SK-N-SH (cell line): Measurements from ENCODE around the gene AP4B1. TPM values are rescaled to one million over a fixed set of nuclear protein-coding genes. Genes with fewer than 3 reads are reported as not detected.
A peak's percentile ranks its signal among the peaks of the same experiment; 100 is the strongest.

Source experiments
- CTCF ChIA-PET: fragments of 300-600, 350-600 bp; formaldehyde crosslinking; extraction: SDS; loops from one replicate; lab custom pipeline; 2021; lab: Yijun Ruan, JAX
- POLR2A ChIA-PET: fragments of 350-600 bp; sonication (Branson Sonifier 250); formaldehyde crosslinking; extraction: SDS; loops from one replicate; lab custom pipeline; 2020; ENCODE audit warnings: antibody characterized with exemption, inconsistent platforms; lab: Yijun Ruan, JAX
- DNase-seq: peaks from one replicate; pipeline ENCODE4 v3.0.0; 2012
- H2AFZ ChIP-seq: fragments of 200-600 bp; sonication (generic); 2 replicates; pipeline ENCODE4 v1.8.1; 2016; ENCODE audit warnings: antibody characterized with exemption, mild to moderate bottlenecking, low read depth
- H3F3A ChIP-seq: fragments of 200-600 bp; sonication (generic); replicated peaks from 2 replicates; pipeline ENCODE3; 2016; ENCODE audit warnings: antibody characterized with exemption, mild to moderate bottlenecking; ENCODE audit not compliant: insufficient read depth
- H3K27ac ChIP-seq, 2 experiments: fragments of 200-500 bp in 1 of 2; fragments of 200-600 bp in 1 of 2; sonication (Bioruptor generic) in 1 of 2; sonication (generic), shearing (Covaris generic) in 1 of 2; 2 replicates each; pipeline versions ENCODE4 v1.5.1 to v1.6.1; 2014 to 2016; ENCODE audit warnings: low read depth in 2 of 2, inconsistent platforms in 1 of 2, low read length in 1 of 2, mild to moderate bottlenecking in 1 of 2, mixed read lengths in 1 of 2
- H3K27me3 ChIP-seq: fragments of 200-600 bp; sonication (generic), shearing (Covaris generic); 2 replicates; pipeline ENCODE4 v1.6.1; 2016; ENCODE audit warnings: mixed run types; ENCODE audit not compliant: insufficient read depth
- H3K36me3 ChIP-seq, 2 experiments: fragments of 200-500 bp in 1 of 2; fragments of 200-600 bp in 1 of 2; sonication (Bioruptor generic) in 1 of 2; sonication (generic) in 1 of 2; replicated peaks in 1 of 2; 2 replicates each; pipeline versions ENCODE3 to v1.5.1; 2014 to 2016; ENCODE audit warnings: low read length in 1 of 2, mild to moderate bottlenecking in 1 of 2; ENCODE audit not compliant: insufficient read depth in 2 of 2, control insufficient read depth in 1 of 2
- H3K4me1 ChIP-seq, 2 experiments: fragments of 200-500 bp in 1 of 2; fragments of 200-600 bp in 1 of 2; sonication (Bioruptor generic) in 1 of 2; sonication (generic), shearing (Covaris generic) in 1 of 2; 2 replicates each; pipeline versions ENCODE4 v1.5.1 to v1.6.1; 2014 to 2016; ENCODE audit warnings: low read depth in 1 of 2, low read length in 1 of 2, mixed run types in 1 of 2; ENCODE audit not compliant: insufficient read depth in 2 of 2, control insufficient read depth in 1 of 2
- H3K4me2 ChIP-seq: fragments of 200-600 bp; sonication (generic), shearing (Covaris generic); 2 replicates; pipeline ENCODE4 v1.6.1; 2017; ENCODE audit warnings: mixed run types
- H3K4me3 ChIP-seq, 2 experiments: fragments of 200-500 bp in 1 of 2; fragments of 200-600 bp in 1 of 2; sonication (Bioruptor generic) in 1 of 2; sonication (generic), shearing (Covaris generic) in 1 of 2; 2 replicates each; pipeline versions ENCODE4 v1.5.1 to v1.8.1; 2014 to 2016; ENCODE audit warnings: low read depth in 2 of 2, inconsistent platforms in 1 of 2, low read length in 1 of 2, mild to moderate bottlenecking in 1 of 2, mixed read lengths in 1 of 2, moderate library complexity in 1 of 2
- H3K79me2 ChIP-seq: fragments of 200-600 bp; sonication (generic); 2 replicates; pipeline ENCODE4 v1.8.1; 2017; ENCODE audit warnings: mild to moderate bottlenecking; ENCODE audit not compliant: insufficient read depth
- H3K9ac ChIP-seq: fragments of 200-600 bp; sonication (generic); 2 replicates; pipeline ENCODE4 v1.6.1; 2017; ENCODE audit warnings: mixed run types
- H3K9me2 ChIP-seq: fragments of 200-600 bp; sonication (generic); 2 replicates; pipeline ENCODE4 v1.6.1; 2017; ENCODE audit warnings: mixed run types
- H3K9me3 ChIP-seq: fragments of 200-600 bp; sonication (generic); 2 replicates; pipeline ENCODE4 v1.6.1; 2017; ENCODE audit warnings: mixed run types, mild to moderate bottlenecking, moderate library complexity
- H4K20me1 ChIP-seq: fragments of 200-600 bp; sonication (generic); 2 replicates; pipeline ENCODE4 v1.6.1; 2017; ENCODE audit warnings: mild to moderate bottlenecking, mixed run types; ENCODE audit not compliant: insufficient read depth
- CTCF ChIP-seq: fragments of 200-600 bp; sonication (generic); IDR thresholded peaks from 2 replicates; pipeline ENCODE4 v1.6.1; 2017; ENCODE audit warnings: antibody characterized with exemption, mild to moderate bottlenecking, moderate library complexity
- ELF1 ChIP-seq: IDR thresholded peaks from 2 replicates; pipeline ENCODE4 v1.4.0; 2012
- EZH2phosphoT487 ChIP-seq: fragments of 200-600 bp; sonication (generic); IDR thresholded peaks from 2 replicates; pipeline ENCODE4 v1.6.1; 2017; ENCODE audit warnings: low read depth, mixed run types, mild to moderate bottlenecking, antibody characterized with exemption, moderate library complexity, borderline replicate concordance
- FOXM1 ChIP-seq: IDR thresholded peaks from 2 replicates; pipeline ENCODE4 v1.4.0; 2012; ENCODE audit warnings: low read depth, mild to moderate bottlenecking
- IRF3 ChIP-seq: fragments of 150-350 bp; IDR thresholded peaks from 2 replicates; pipeline ENCODE4 v1.6.1; 2016; ENCODE audit warnings: mild to moderate bottlenecking, low read depth, low read length
- JUND ChIP-seq: IDR thresholded peaks from 2 replicates; pipeline ENCODE4 v1.4.0; 2012
- MEF2A ChIP-seq: IDR thresholded peaks from 2 replicates; pipeline ENCODE4 v1.4.0; 2012; ENCODE audit warnings: low read depth, borderline replicate concordance
- NFIC ChIP-seq: IDR thresholded peaks from 2 replicates; pipeline ENCODE4 v1.4.0; 2012; ENCODE audit warnings: borderline replicate concordance
- NRF1 ChIP-seq: IDR thresholded peaks from 2 replicates; pipeline ENCODE4 v1.6.1; 2012; ENCODE audit warnings: low read depth, mild to moderate bottlenecking, low read length
- PBX3 ChIP-seq: IDR thresholded peaks from 2 replicates; pipeline ENCODE4; 2012
- POLR2AphosphoS5 ChIP-seq: IDR thresholded peaks from 2 replicates; pipeline ENCODE4 v1.6.1; 2012; ENCODE audit warnings: low read depth, low read length
- RAD21 ChIP-seq: IDR thresholded peaks from 2 replicates; pipeline ENCODE4 v1.6.1; 2012; ENCODE audit warnings: mild to moderate bottlenecking, low read length
- RFX5 ChIP-seq: IDR thresholded peaks from 2 replicates; pipeline ENCODE4 v1.6.1; 2012; ENCODE audit warnings: mild to moderate bottlenecking, improper control_type of control experiment, low read length
- SIN3A ChIP-seq: IDR thresholded peaks from 2 replicates; pipeline ENCODE4 v1.6.1; 2012; ENCODE audit warnings: low read depth, mild to moderate bottlenecking, low read length, moderate library complexity, borderline replicate concordance
- TCF12 ChIP-seq: IDR thresholded peaks from 2 replicates; pipeline ENCODE4 v1.4.0; 2012
- USF1 ChIP-seq: IDR thresholded peaks from 2 replicates; pipeline ENCODE4 v1.4.0; 2012; ENCODE audit warnings: low read depth, borderline replicate concordance
- USF2 ChIP-seq: fragments of 150-350 bp; IDR thresholded peaks from 2 replicates; pipeline ENCODE4 v1.6.1; 2017; ENCODE audit warnings: antibody characterized with exemption, low read length, low read depth, borderline replicate concordance
- WGBS: methylation state at CpG from one replicate; pipeline ENCODE4 v1.1.6; 2017; ENCODE audit warnings: low lambda C conversion rate; 5-methylcytosine and 5-hydroxymethylcytosine counted together
- polyA plus RNA-seq, 3 experiments: library from polyadenylated mRNA; depleted of rRNA; stranded (reverse); fragments of >200 nt; gene quantifications; 2 replicates each; pipeline ENCODE4 v1.2.3, GENCODE V29; 2012

The AP4B1 gene
- polyA plus RNA-seq, 1 of the 3 experiments (the other 2 are of a cell fraction) = 11.5 TPM

- TF ChIP-seq TCF12 = no peak
- no peak for TF ChIP-seq FOXM1
- no peak for TF ChIP-seq USF2
- TF ChIP-seq MEF2A = no peak
- no peak for TF ChIP-seq JUND
- TF ChIP-seq NRF1 = no peak
- TF ChIP-seq RAD21 = no peak; the same call in 1 of the 2 replicates
- TF ChIP-seq EZH2phosphoT487 = no peak
- no peak for TF ChIP-seq NFIC
- TF ChIP-seq CTCF = no peak
These were observed 24.5 kb upstream of the AP4B1 start, which contains the start of gene HIPK1 (continued) for GRCh38 chr1:113928941-113929749.

- H3F3A ChIP-seq = no peaks in the 10 kb centered on the region
- no peak for DNase-seq
- POLR2A ChIA-PET = interaction anchor here (0.8 to 2.9 kb wide), 2 partner anchors 24 to 116 kb away, joined by 3 to 21 read pairs; partner anchors contain the start of genes AP4B1, DCLRE1B and RSBN1
- TF ChIP-seq PBX3 (no peak), CTCF (no peak), ELF1 (no peak), SIN3A (no peak), USF1 (no peak), IRF3 (no peak), POLR2AphosphoS5 (no peak), TCF12 (no peak), JUND (no peak), RFX5 (no peak)
- TF ChIP-seq, all 33 proteins: peak for 0
- CTCF ChIA-PET = interaction anchor here (1.1 to 3.2 kb wide), 5 partner anchors 11 to 354 kb away, joined by 3 to 19 read pairs (median 7); partner anchors contain the start of genes AP4B1 and DCLRE1B
- peaks cover 28% of the 10 kb centered on the region for H4K20me1 ChIP-seq
- peaks cover 41% of the 10 kb centered on the region for H3K79me2 ChIP-seq
- peak overlapping the region; percentile 86 to 89 for H3K27ac ChIP-seq
- peak overlapping the region; percentile 86 for H3K4me2 ChIP-seq
- H3K9me2 ChIP-seq = no peaks in the 10 kb centered on the region
- no peaks in the 10 kb centered on the region for H3K9me3 ChIP-seq
- WGBS = 20% methylated on average over 6 of the region's 6 CpGs
- no peaks in the 10 kb centered on the region for H3K27me3 ChIP-seq
- no peaks in the 10 kb centered on the region for H3K36me3 ChIP-seq
- peak overlapping the region; percentile 98 for H3K9ac ChIP-seq
- H3K4me3 ChIP-seq = peak overlapping the region; percentile 93 to 99
- peaks cover 8 to 22% of the 10 kb centered on the region in 2 experiments for H3K4me1 ChIP-seq
- H2AFZ ChIP-seq = peak overlapping the region; percentile 98
These were observed 23.8 kb upstream of the AP4B1 start for GRCh38 chr1:113928187-113928930.
